ENCODE results near the gene HIVEP3. TPM values are rescaled to one million over a fixed set of nuclear protein-coding genes. Genes with fewer than 3 reads are reported as not detected.

Gene HIVEP3
- total RNA-seq, 4 donors from 2014 or later = 4.6 to 8.3 (median 6.5) TPM

GRCh38 chr1:41884256-41885230, 34.2 kb downstream of the HIVEP3 start:
- Histone ChIP-seq H3K9me3 (no peaks in the 10 kb centered on the region), H3K27me3 (no peaks in the 10 kb centered on the region), H3K4me3 (no peak overlapping the region), H3K36me3 (no peaks in the 10 kb centered on the region), H3K4me1 (no peaks in the 10 kb centered on the region), H3K27ac (no peak overlapping the region)
- no peak for DNase-seq
- TF ChIP-seq POLR2A (IDR thresholded peaks at IDR 0.05) = no peak
- TF ChIP-seq, protein P1, sequence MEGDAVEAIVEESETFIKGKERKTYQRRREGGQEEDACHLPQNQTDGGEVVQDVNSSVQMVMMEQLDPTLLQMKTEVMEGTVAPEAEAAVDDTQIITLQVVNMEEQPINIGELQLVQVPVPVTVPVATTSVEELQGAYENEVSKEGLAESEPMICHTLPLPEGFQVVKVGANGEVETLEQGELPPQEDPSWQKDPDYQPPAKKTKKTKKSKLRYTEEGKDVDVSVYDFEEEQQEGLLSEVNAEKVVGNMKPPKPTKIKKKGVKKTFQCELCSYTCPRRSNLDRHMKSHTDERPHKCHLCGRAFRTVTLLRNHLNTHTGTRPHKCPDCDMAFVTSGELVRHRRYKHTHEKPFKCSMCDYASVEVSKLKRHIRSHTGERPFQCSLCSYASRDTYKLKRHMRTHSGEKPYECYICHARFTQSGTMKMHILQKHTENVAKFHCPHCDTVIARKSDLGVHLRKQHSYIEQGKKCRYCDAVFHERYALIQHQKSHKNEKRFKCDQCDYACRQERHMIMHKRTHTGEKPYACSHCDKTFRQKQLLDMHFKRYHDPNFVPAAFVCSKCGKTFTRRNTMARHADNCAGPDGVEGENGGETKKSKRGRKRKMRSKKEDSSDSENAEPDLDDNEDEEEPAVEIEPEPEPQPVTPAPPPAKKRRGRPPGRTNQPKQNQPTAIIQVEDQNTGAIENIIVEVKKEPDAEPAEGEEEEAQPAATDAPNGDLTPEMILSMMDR (IDR thresholded peaks at IDR 0.05) = no peak

DNA sequence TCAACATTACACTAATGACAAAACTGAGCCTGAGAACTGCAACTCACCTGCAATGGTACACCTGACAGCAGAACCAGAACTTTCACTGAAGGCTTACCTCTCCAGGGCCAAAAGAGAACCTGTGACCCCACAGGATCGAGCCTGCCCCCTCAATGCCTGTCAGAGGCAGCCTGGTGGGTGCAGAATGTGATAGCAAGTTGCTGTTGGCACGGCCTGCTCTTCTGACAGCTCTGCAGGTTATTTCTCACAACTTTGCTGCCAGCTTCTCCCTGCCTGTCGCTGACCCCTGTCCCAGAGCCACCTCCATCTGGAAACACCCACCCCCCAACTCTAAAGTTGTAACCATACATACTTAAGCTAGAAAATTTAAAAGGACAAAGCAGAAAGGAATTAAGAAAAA, 35.2 kb downstream of the HIVEP3 start:
- H3K27ac ChIP-seq = no peak overlapping the region
- TF ChIP-seq, protein P1 (IDR thresholded peaks at IDR 0.05) = no peak
- TF ChIP-seq POLR2A (IDR thresholded peaks at IDR 0.05) = no peak

GRCh38 chr1:41882486-41882885, 36.2 kb downstream of the HIVEP3 start:
- Histone ChIP-seq H3K4me1 (no peaks in the 10 kb centered on the region), H3K27me3 (no peaks in the 10 kb centered on the region), H3K36me3 (no peaks in the 10 kb centered on the region), H3K9me3 (no peaks in the 10 kb centered on the region), H3K27ac (peak overlapping the region in 1 of 4 donors; percentile 4), H3K4me3 (no peak overlapping the region)
- TF ChIP-seq POLR2A (IDR thresholded peaks at IDR 0.05) = no peak
- TF ChIP-seq, protein P1 (IDR thresholded peaks at IDR 0.05) = no peak
- DNase-seq = no peak

More for the DNA sequence above, 35.2 kb downstream of the HIVEP3 start:
- Histone ChIP-seq H3K4me1 (no peaks in the 10 kb centered on the region), H3K4me3 (no peak overlapping the region), H3K36me3 (no peaks in the 10 kb centered on the region), H3K9me3 (no peaks in the 10 kb centered on the region), H3K27me3 (no peaks in the 10 kb centered on the region)
- DNase-seq = no peak

GRCh38 chr1:41882068-41882477, 36.6 kb downstream of the HIVEP3 start:
- TF ChIP-seq POLR2A (IDR thresholded peaks at IDR 0.05) = no peak
- TF ChIP-seq, protein P1 (IDR thresholded peaks at IDR 0.05) = no peak
- H3K9me3 ChIP-seq = no peaks in the 10 kb centered on the region
- no peak for DNase-seq
- no peaks in the 10 kb centered on the region for H3K36me3 ChIP-seq
- no peaks in the 10 kb centered on the region for H3K27me3 ChIP-seq
- H3K4me1 ChIP-seq = no peaks in the 10 kb centered on the region
- peak overlapping the region in 1 of 4 donors; percentile 4 for H3K27ac ChIP-seq
- H3K4me3 ChIP-seq = no peak overlapping the region

GRCh38 chr1:41880950-41881885, 37.5 kb downstream of the HIVEP3 start:
- no peak overlapping the region for H3K27ac ChIP-seq

More at GRCh38 chr1:41880950-41881885, 37.5 kb downstream of the HIVEP3 start:
- TF ChIP-seq POLR2A (IDR thresholded peaks at IDR 0.05) = no peak
- TF ChIP-seq, protein P1 (IDR thresholded peaks at IDR 0.05) = no peak
- Histone ChIP-seq H3K27me3 (no peaks in the 10 kb centered on the region), H3K9me3 (no peaks in the 10 kb centered on the region), H3K4me3 (no peak overlapping the region), H3K36me3 (no peaks in the 10 kb centered on the region), H3K4me1 (no peaks in the 10 kb centered on the region)
- no peak for DNase-seq
